IPS-11a (cell line): ENCODE data around the gene ZNF225.
A peak's percentile ranks its signal among the peaks of the same experiment; 100 is the strongest.
"Not testable (repeated sequence)": the region's sequence is repeated elsewhere in the genome, so short reads cannot be mapped to it uniquely, and the experiment has no call there.

ENCODE experiments used
- H3K4me3 ChIP-seq: one replicate; pipeline ENCODE4 v1.5.1; 2013; ENCODE audit warnings: low read depth, low read length, control low read depth

Gene ZNF225

DNA sequence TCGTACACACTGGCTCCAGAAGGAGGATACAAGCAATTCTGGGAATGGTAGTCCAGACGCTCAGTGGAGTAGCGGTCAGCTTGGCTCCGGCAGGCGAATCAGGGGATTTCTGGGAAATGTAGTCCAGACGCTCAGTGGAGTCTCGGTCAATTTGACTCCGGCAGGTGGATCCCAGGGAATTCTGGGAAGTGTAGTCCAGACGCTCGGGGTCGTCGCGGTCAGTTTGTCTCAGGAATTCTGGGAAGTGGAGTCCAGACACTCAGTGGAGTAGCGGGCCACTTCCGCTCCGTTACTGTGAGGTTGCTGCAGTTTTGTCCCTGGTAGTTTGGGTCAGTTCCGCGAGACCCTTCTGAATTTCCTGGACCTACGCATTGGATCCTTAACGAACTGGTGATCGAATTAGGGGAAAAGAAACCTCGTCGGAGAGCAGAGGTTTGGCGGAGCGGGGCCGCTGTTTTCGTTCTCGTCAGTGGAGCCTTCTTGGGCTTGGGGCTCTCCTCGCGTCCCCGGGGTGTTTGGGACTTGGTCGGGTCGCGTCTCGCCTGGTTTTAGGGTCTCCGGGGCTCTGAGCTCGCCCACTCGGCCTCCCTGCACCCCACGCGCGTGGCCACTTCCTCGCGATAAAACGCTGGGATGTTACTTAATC lies at the start of gene ZNF225:
Gene ZNF225 (plus strand): TSS at position 262 of the 646 bp plus-strand sequence. CDS start 2,429 bp downstream, outside the sequence.
- H3K4me3 ChIP-seq, result peak within 1 kb of the TSS; percentile 97

DNA sequence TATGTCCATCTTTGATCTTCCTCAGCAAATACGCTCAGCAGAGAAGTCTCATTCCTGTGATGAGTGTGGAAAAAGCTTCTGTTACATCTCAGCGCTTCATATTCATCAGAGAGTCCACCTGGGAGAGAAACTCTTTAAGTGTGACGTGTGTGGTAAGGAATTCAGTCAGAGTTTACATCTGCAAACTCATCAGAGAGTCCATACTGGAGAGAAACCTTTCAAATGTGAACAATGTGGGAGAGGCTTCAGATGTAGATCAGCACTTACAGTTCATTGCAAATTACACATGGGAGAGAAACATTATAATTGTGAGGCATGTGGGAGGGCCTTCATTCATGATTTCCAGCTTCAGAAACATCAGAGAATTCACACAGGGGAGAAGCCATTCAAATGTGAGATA lies 46.9 kb upstream of the ZNF225 start:
- H3K4me3 ChIP-seq, result no peak overlapping the region

DNA sequence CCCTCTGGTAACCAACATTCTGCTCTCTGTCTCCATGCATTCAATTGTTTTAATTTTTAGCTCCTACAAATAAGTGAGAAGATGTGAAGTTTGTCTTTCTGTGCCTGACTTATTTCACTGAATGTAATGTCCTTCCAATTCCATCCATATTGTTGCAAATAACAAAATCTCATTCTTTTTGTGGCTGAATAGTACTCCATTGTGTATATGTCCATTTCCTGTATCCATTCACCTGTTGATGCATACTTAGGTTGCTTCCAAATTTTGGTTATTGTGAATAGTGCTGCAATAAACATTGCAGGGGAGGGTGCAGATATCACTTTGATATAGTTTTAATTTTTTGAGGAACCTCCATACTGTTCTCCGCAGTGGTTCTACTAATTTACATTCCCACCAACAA lies 43.8 kb upstream of the ZNF225 start:
- no peak overlapping the region for H3K4me3 ChIP-seq

DNA sequence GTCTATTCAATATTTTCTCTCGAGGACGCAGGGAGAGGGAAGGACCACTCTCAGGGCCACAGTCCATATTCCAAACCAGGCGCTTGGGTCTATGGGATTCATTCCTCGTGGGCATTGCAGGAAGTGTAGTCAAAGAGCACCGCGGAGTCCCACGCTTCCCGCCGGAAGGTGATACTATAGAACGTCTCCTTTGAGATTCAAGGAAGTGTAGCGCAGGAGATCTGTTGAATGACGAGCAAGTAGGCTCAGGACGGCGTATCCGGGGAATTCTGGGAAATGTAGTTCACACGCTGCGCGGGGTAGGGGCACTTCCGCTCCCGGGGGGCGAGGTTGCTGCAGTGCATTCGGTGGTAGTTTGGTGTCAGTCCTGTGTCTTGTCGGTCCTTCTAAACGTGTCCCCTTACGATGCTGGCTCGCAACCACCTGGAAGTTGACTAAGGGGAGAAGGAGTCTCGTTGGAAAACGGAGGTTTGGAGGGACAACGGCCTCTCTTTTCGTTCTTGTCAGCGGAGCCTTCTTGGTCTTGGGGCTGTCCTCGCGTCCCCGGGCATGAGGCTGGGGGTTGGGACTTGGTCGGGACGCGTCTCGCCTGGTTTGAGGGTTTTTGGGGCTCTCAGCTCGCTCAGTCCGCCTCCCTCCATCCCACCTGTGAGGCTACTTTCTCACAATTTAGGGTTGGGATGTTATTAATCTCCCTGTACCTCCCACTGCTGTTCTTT lies 41.2 kb upstream of the ZNF225 start, which contains the start of gene ZNF284:
Gene ZNF284 (plus strand): TSS at position 336 of the 719 bp plus-strand sequence. CDS start 4,231 bp downstream, outside the sequence.
- H3K4me3 ChIP-seq, result peak within 1 kb of the TSS; percentile 91

DNA sequence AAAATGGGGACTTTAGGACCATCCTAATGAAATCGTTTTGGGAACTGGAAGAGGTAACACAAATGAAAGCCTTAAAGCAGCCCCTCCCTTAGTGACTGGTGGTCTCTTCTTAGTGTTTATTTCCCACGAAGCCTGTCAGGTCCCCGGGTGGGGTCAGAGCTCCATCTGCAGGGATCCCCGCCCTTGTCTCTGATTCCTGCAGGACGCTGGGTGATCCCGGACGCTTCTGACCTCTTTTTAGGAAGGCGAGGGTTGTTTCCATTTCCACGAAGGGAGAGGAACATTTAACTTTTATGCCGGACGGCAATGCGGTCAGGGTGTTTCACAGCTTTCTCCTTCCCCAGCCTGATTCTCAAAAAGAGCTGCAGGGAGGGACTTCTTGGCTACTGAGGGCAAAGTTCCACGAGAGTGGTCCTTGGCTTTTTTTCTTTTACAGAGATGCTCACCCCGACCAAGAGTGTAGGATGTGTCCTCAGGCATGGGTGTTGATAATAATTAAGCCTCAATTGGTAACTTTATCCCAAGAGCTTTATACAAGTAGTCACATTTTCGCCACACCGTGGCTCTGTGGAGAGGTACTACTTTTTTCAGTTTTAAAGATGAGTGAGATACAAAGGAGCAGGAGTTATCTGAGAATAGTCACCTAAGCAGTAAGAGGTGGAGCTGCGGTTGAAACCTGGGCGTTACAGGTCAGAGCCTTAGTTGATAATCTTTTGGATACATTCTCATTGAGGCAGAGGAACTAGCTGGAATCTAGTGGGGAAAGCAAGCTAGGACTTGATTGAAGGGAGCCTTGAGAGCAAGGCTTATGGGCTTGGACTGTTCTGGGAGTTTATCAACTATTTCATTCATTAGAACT lies 40.4 kb upstream of the ZNF225 start:
- peak overlapping the region; percentile 91 for H3K4me3 ChIP-seq

- no peak overlapping the region for H3K4me3 ChIP-seq
These were observed 36.9 kb upstream of the ZNF225 start for GRCh38 chr19:44076325-44076724.

- H3K4me3 ChIP-seq, result no peak overlapping the region
These were observed 21.1 kb upstream of the ZNF225 start for GRCh38 chr19:44092108-44092507.

DNA sequence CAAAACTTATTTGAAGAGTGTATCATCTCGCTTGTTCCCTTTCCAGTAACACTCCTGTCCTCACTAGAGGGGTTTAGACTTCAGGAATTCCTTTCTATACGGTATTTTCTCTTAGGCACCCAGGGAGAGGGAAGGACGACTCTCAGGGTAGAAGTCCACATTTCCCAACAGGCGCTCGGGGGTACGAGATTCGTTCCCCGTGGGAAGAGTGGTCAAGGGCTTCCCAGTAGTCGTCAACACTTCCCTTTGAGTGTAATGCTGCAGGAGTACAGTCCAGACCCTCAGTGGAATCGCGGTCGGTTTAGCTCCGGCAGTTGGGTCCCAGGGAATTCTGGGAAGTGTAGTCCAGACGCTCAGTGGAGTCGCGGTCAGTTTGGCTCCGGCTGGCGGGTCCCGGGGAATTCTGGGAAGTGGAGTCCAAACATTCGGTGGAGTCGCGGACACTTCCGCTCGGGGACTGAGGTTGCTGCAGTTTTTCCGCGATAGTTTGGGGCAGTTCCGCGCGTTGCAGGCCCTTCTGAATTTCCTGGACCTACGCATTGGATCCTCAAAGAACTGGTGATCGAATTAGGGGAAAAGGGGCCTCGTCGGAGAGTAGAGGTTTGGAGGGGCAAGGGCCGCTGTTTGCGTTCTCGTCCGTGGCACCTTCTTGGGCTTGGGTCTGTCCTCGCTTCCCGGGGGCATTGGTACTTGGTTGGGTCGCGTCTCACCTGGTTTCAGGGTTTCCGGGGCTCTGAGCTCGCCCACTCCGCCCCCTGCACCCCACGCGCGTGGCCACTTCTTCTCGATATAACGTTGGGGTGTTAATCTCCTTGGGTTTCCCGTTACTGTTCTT lies 19.1 kb upstream of the ZNF225 start, which contains the start of gene ZNF224:
Gene ZNF224 (plus strand): TSS at position 431 of the 835 bp plus-strand sequence. CDS start 3,513 bp downstream, outside the sequence.
- H3K4me3 ChIP-seq, result peak within 1 kb of the TSS; percentile 94

DNA sequence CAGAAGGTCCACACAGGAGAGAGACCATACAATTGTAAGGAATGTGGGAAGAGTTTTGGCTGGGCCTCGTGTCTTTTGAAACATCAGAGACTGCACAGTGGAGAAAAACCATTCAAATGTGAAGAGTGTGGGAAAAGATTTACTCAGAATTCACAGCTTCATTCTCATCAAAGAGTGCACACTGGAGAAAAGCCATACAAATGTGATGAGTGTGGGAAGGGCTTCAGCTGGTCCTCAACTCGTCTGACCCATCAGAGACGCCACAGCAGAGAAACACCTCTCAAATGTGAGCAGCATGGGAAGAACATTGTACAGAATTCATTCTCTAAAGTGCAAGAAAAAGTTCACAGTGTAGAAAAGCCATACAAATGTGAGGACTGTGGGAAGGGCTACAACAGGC lies 5.4 kb upstream of the ZNF225 start:
- no peak overlapping the region for H3K4me3 ChIP-seq

DNA sequence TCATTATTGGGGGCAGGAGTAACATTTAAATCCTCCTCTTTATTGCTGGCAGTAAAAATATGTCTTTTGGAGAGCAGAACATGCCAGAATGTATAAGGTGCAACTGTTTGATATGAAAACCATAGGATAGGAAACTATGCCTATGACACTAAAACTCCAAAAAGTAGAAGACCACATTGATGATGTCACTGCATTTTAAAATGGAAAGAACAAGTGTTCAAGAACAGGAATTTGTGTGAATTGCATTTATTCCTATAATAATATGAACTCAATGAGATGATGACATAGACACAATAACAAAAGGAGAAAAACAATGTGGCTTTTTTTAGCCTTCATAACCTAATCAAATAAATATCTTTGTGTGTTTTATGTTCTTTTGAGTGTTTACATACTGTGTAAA lies 3.7 kb upstream of the ZNF225 start:
- no peak overlapping the region for H3K4me3 ChIP-seq

- H3K4me3 ChIP-seq, result peak overlapping the region; percentile 97
These were observed 1.2 kb upstream of the ZNF225 start for GRCh38 chr19:44111910-44112463.

GRCh38 chr19:44112802-44113137 lies 429 bp upstream of the ZNF225 start:
- H3K4me3 ChIP-seq, result peak overlapping the region; percentile 97

GRCh38 chr19:44113784-44114390 lies 688 bp downstream of the ZNF225 start:
- peak overlapping the region; percentile 97 for H3K4me3 ChIP-seq

GRCh38 chr19:44121162-44121561 lies 8.0 kb downstream of the ZNF225 start:
- H3K4me3 ChIP-seq, result not testable (repeated sequence)

GRCh38 chr19:44131955-44132354 lies 18.8 kb downstream of the ZNF225 start:
- no peak overlapping the region for H3K4me3 ChIP-seq

- peak within 1 kb of the TSS; percentile 96 for H3K4me3 ChIP-seq
These were observed 28.2 kb downstream of the ZNF225 start, which contains the start of gene ZNF234 for GRCh38 chr19:44141191-44142058. Gene ZNF234, plus strand, starts transcription at chr19:44141554. Its CDS starts 3,079 bp downstream, at chr19:44144633.

- H3K4me3 ChIP-seq, result peak overlapping the region; percentile 96
These were observed 28.8 kb downstream of the ZNF225 start for GRCh38 chr19:44142059-44142433.

DNA sequence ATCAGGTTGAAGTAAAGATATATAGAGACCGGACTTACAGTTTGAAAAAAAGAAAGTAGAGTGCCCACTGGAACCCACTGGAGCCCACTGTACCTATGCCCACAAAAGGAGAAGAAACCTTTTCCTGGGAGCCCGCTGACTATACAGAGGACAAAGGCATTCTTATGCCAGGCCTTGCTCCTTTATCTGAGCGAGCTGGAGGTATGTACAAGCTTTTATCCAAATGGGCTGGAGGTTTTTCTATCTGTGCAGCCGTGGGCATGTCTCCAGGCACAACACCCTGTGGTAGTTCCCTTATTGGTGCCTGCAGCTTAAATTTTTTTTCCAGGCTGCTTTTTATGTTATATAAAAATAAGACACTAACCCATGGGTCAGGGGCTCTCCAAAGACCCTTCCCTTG lies 36.6 kb downstream of the ZNF225 start:
- H3K4me3 ChIP-seq, result no peak overlapping the region

DNA sequence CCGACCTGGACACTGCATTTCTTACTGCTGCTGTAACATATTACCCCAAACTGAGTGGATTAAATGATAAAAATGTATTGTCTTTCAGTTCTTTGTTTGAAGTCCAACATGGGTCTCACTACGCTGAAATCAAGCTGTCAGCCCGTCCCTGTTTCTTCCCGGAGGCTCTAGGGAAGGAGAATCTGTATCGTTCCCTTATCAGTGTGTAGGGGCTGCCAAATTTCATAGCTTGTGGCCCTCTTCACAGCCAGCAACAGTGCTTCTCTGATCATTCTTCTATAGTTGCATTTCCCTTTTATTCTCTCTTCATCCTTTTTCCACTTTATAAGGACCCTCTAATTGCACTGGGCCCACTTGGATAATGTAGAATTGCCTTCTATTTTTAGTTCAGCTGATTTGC lies 38.3 kb downstream of the ZNF225 start:
- H3K4me3 ChIP-seq, result no peak overlapping the region
